PC-9 (cell line): ENCODE data around the gene CLDN4.

ENCODE experiments used
- EZH2 ChIP-seq: fragments of 200-600 bp; sonication (generic); IDR thresholded peaks from 2 replicates; pipeline ENCODE4 v1.8.0; 2017; ENCODE audit warnings: antibody characterized with exemption, low read depth
- TF ChIP-seq, protein P1 (sequence below): fragments of 200-600 bp; sonication (generic); conservative IDR thresholded peaks from 2 replicates; pipeline ENCODE4 v1.6.1; 2017; ENCODE audit warnings: mixed run types, antibody characterized with exemption, mild to moderate bottlenecking, moderate library complexity

DNA sequence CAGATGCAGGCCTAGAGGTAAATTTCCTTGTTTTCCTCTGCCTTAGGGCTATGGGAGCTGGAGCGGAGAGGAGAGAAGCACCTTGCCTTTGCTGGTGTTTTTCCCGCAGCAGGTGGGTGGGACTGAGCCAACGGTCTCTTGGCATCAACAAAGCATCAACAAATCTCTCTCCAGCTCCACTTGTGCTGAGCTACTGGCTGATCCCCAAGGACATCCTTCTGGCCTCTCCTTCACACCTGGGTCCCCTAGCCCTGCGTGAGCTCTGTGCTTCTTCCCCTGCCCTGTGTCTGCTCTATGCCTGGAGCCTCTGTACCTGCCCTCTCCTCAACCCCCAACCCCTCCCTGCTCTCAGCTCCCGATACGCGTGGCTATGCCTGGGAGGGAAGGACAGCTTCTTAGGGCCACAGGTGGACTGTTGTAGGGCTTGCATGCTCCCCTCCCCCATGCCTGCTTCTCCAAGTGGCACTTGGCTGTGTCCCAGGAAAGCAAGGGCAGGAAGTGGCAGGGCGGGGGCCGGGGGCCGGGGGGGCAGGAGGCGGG lies 3.2 kb upstream of the CLDN4 start:
- TF ChIP-seq, protein P1, sequence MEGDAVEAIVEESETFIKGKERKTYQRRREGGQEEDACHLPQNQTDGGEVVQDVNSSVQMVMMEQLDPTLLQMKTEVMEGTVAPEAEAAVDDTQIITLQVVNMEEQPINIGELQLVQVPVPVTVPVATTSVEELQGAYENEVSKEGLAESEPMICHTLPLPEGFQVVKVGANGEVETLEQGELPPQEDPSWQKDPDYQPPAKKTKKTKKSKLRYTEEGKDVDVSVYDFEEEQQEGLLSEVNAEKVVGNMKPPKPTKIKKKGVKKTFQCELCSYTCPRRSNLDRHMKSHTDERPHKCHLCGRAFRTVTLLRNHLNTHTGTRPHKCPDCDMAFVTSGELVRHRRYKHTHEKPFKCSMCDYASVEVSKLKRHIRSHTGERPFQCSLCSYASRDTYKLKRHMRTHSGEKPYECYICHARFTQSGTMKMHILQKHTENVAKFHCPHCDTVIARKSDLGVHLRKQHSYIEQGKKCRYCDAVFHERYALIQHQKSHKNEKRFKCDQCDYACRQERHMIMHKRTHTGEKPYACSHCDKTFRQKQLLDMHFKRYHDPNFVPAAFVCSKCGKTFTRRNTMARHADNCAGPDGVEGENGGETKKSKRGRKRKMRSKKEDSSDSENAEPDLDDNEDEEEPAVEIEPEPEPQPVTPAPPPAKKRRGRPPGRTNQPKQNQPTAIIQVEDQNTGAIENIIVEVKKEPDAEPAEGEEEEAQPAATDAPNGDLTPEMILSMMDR, result no peak
- TF ChIP-seq EZH2, result no peak
